GM23338 (cell line): Measurements from ENCODE around the gene PBX3. TPM values are rescaled to one million over a fixed set of nuclear protein-coding genes. Genes with fewer than 3 reads are reported as not detected.

Source experiments
- ATAC-seq: fragments of 200-7000 bp; cut with Tn5 transposase; 3 replicates; pipeline ENCODE4 v1.9.1; 2020
- DNase-seq: peaks from one replicate; pipeline ENCODE4 v3.0.0-alpha.2; 2015; ENCODE audit warnings: low spot score
- H2AFZ ChIP-seq: fragments of 200-600 bp; sonication (generic); 2 replicates; pipeline ENCODE4 v1.8.0; 2016; ENCODE audit warnings: antibody characterized with exemption, mild to moderate bottlenecking, moderate library complexity
- H3F3A ChIP-seq: fragments of 200-600 bp; sonication (generic); replicated peaks from 2 replicates; pipeline ENCODE4 v1.8.0; 2017; ENCODE audit warnings: antibody characterized with exemption, mixed run types, low read depth
- H3K27ac ChIP-seq: fragments of 200-600 bp; sonication (generic); 2 replicates; pipeline ENCODE4 v1.6.1; 2016; ENCODE audit warnings: low read depth
- H3K27me3 ChIP-seq: fragments of 200-600 bp; sonication (generic); 2 replicates; pipeline ENCODE4 v1.8.0; 2016; ENCODE audit warnings: mild to moderate bottlenecking, mixed run types, moderate library complexity; ENCODE audit not compliant: insufficient read depth
- H3K36me3 ChIP-seq: fragments of 200-600 bp; sonication (generic); 2 replicates; pipeline ENCODE4 v1.8.0; 2016; ENCODE audit warnings: mild to moderate bottlenecking; ENCODE audit not compliant: insufficient read depth
- H3K4me1 ChIP-seq: fragments of 200-600 bp; sonication (generic); 2 replicates; pipeline ENCODE4 v1.8.0; 2016; ENCODE audit warnings: mild to moderate bottlenecking, moderate library complexity; ENCODE audit not compliant: insufficient read depth
- H3K4me2 ChIP-seq: fragments of 200-600 bp; sonication (generic); 2 replicates; pipeline ENCODE4 v1.7.1; 2017; ENCODE audit warnings: mixed run types
- H3K4me3 ChIP-seq: fragments of 200-600 bp; sonication (generic); 2 replicates; pipeline ENCODE4 v1.6.1; 2016; ENCODE audit warnings: mixed run types
- H3K79me2 ChIP-seq: fragments of 200-600 bp; sonication (generic); replicated peaks from 2 replicates; pipeline ENCODE4 v1.8.0; 2017; ENCODE audit warnings: mild to moderate bottlenecking; ENCODE audit not compliant: insufficient read depth
- H3K9me2 ChIP-seq: fragments of 200-600 bp; sonication (generic); 2 replicates; pipeline ENCODE4 v1.8.0; 2017; ENCODE audit not compliant: insufficient read depth
- H4K20me1 ChIP-seq: fragments of 200-600 bp; sonication (generic); replicated peaks from 2 replicates; pipeline ENCODE4 v1.8.0; 2017; ENCODE audit warnings: mild to moderate bottlenecking; ENCODE audit not compliant: insufficient read depth
- H3K27ac Mint-ChIP-seq: 2 replicates; pipeline ENCODE4 v1.8.0; 2020; ENCODE audit warnings: inconsistent platforms, mild to moderate bottlenecking, moderate library complexity, mixed read lengths
- H3K27me3 Mint-ChIP-seq: 3 replicates; pipeline ENCODE4 v1.8.0; 2022; ENCODE audit warnings: low read depth, mild to moderate bottlenecking, moderate library complexity, mixed read lengths, inconsistent platforms; ENCODE audit not compliant: insufficient read depth, poor library complexity
- H3K36me3 Mint-ChIP-seq: 3 replicates; pipeline ENCODE4 v1.8.0; 2021; ENCODE audit warnings: low read depth, mild to moderate bottlenecking, inconsistent platforms, moderate library complexity, mixed read lengths
- H3K4me1 Mint-ChIP-seq: 3 replicates; pipeline ENCODE4 v1.8.0; 2020; ENCODE audit warnings: mild to moderate bottlenecking, inconsistent platforms, mixed read lengths
- H3K4me3 Mint-ChIP-seq: 3 replicates; pipeline ENCODE4 v1.8.0; 2021; ENCODE audit warnings: moderate library complexity, mild to moderate bottlenecking, inconsistent platforms, mixed read lengths
- H3K9me3 Mint-ChIP-seq: 3 replicates; pipeline ENCODE4 v1.8.0; 2020; ENCODE audit warnings: moderate library complexity, mild to moderate bottlenecking, inconsistent platforms, mixed read lengths
- CREB1 ChIP-seq: fragments of 250-450 bp; sonication (Bioruptor Pico); IDR thresholded peaks from 2 replicates; pipeline ENCODE4 v1.5.0; 2020; ENCODE audit warnings: low read depth, mild to moderate bottlenecking, moderate library complexity
- EZH2 ChIP-seq: fragments of 200-600 bp; sonication (generic); IDR thresholded peaks from one replicate; pipeline ENCODE4 v1.8.0; 2017; ENCODE audit warnings: antibody characterized with exemption, mild to moderate bottlenecking, low read depth; ENCODE audit not compliant: unreplicated experiment
- EZH2phosphoT487 ChIP-seq: fragments of 200-600 bp; sonication (generic); IDR thresholded peaks from one replicate; pipeline ENCODE4 v1.8.1; 2018; ENCODE audit warnings: antibody characterized with exemption; ENCODE audit not compliant: unreplicated experiment
- JUNB ChIP-seq: IDR thresholded peaks from one replicate; pipeline ENCODE4 v1.6.1; 2016; ENCODE audit warnings: antibody characterized with exemption; ENCODE audit not compliant: unreplicated experiment
- NANOG ChIP-seq: IDR thresholded peaks from 2 replicates; pipeline ENCODE4 v1.6.1; 2016; ENCODE audit warnings: antibody characterized with exemption, borderline replicate concordance
- POLR2AphosphoS5 ChIP-seq: IDR thresholded peaks from 2 replicates; pipeline ENCODE4 v1.6.1; 2016; ENCODE audit warnings: antibody characterized with exemption, low read depth
- STAT1 ChIP-seq: IDR thresholded peaks from one replicate; pipeline ENCODE4 v1.6.1; 2016; ENCODE audit warnings: antibody characterized with exemption; ENCODE audit not compliant: unreplicated experiment
- ZNF114 ChIP-seq: fragments of 250-450 bp; sonication (Bioruptor Pico); IDR thresholded peaks from 2 replicates; pipeline ENCODE4 v1.5.0; 2020; ENCODE audit warnings: mild to moderate bottlenecking, moderate library complexity
- ZNF331 ChIP-seq: fragments of 250-450 bp; sonication (Bioruptor Pico); IDR thresholded peaks from 2 replicates; pipeline ENCODE4 v1.5.0; 2020; ENCODE audit warnings: low read depth, mild to moderate bottlenecking, moderate library complexity
- polyA plus RNA-seq: library from polyadenylated mRNA; unstranded; fragments of >200 nt; fragmentation: Nextera tagmentation; extraction: Ambion mirVana; gene quantifications from 2 replicates; pipeline ENCODE4 v1.2.1, GENCODE V29; 2016
- total RNA-seq: library from RNA; depleted of rRNA; stranded (reverse); fragments of >200 nt; shearing (Covaris generic); gene quantifications from 2 replicates; pipeline ENCODE4 v1.2.3, GENCODE V29; 2014
- TF ChIP-seq, protein P1 (sequence below): IDR thresholded peaks from 2 replicates; pipeline ENCODE4 v1.6.1; 2016; ENCODE audit warnings: antibody characterized with exemption
- TF ChIP-seq, protein P2 (sequence below): fragments of 250-450 bp; sonication (Bioruptor Pico); IDR thresholded peaks from 2 replicates; pipeline ENCODE4 v1.5.0; 2020; ENCODE audit warnings: mild to moderate bottlenecking, moderate library complexity
- TF ChIP-seq, protein P3 (sequence below), 2 experiments: fragments of 200-600 bp in 1 of 2; sonication (generic) in 1 of 2; conservative IDR thresholded peaks; 2 replicates each; pipeline versions ENCODE4 v1.5.1 to v1.6.1; 2016 to 2017; ENCODE audit warnings: antibody characterized with exemption in 2 of 2, low read depth in 2 of 2, mild to moderate bottlenecking in 2 of 2, moderate library complexity in 1 of 2
- TF ChIP-seq, protein P4 (sequence below): IDR thresholded peaks from one replicate; pipeline ENCODE4 v1.6.1; 2018; ENCODE audit warnings: antibody characterized with exemption; ENCODE audit not compliant: unreplicated experiment

Gene PBX3
- total and polyA plus RNA-seq, 2 experiments from 2014 or later, result 28.9 to 50.5 TPM

DNA sequence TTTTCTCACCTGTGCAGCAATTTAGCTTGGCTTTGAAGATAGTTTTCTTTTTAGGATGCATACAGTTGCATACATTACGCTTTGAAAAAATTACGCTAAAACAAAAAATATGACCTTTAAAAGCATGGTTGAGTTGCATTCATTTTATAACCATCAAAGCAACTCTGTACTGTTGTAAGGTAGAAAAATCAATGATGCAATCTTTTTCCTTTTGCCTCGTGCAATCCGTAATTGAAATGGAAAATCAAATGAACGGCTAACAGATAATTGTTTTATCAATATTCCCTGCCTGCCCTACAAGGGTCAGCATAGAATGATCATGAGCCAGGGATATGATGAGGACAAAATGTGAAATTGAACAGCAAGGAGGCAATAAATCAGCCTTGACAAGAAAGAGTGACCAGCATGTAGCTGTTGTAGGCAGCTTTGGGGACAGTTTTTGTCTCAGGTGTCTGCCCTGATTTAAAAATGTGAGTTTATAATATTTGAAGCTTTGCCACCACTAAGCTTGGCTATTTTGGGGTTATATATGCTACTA is 98.2 kb downstream of the PBX3 start (continued):
- TF ChIP-seq ZNF331 (CRISPR knock-in tag) (no peak), EZH2phosphoT487 (no peak), JUNB (no peak), POLR2AphosphoS5 (no peak), EZH2 (no peak)

DNA sequence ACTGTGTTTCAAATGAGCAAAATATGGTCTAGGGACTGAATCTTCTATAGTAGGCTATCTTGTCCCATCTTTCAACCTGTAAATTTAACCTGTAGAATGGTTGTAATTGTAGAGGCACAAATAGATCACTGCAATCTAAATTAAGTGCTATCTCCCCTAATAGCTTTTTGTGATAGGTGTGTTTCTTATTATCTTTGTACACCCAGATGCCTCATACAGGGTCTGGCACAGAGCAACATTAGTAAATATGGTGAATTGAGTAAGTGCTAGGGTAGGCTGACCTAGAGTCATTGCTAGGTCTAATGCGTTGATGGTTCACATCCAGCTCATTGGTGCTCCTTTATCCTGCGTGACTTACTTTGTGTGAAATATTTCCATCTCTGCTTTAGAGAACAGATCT is 100.6 kb downstream of the PBX3 start:
- no peak overlapping the region for H3K4me2 ChIP-seq
- H3K27ac ChIP-seq, result no peak overlapping the region
- H3F3A ChIP-seq, result no peaks in the 10 kb centered on the region
- peaks cover 97% of the 10 kb centered on the region for H3K79me2 ChIP-seq
- no peak for DNase-seq
- Mint-ChIP-seq H3K4me3 (no peak overlapping the region), H3K36me3 (peaks cover 7% of the 10 kb centered on the region; the same call in 2 of the 3 replicates), H3K9me3 (peaks cover 6% of the 10 kb centered on the region; the same call in 2 of the 3 replicates), H3K27ac (no peak overlapping the region), H3K27me3 (no peaks in the 10 kb centered on the region), H3K4me1 (peaks cover 41% of the 10 kb centered on the region)
- H3K4me3 ChIP-seq, result no peak overlapping the region
- H4K20me1 ChIP-seq, result no peaks in the 10 kb centered on the region
- H3K9me2 ChIP-seq, result no peaks in the 10 kb centered on the region
- peaks cover 36% of the 10 kb centered on the region for H3K4me1 ChIP-seq
- ATAC-seq, result no peak
- H3K36me3 ChIP-seq, result no peaks in the 10 kb centered on the region
- H2AFZ ChIP-seq, result no peak overlapping the region
- no peaks in the 10 kb centered on the region for H3K27me3 ChIP-seq
- TF ChIP-seq NANOG (no peak), STAT1 (no peak), CREB1 (CRISPR knock-in tag) (no peak), ZNF114 (CRISPR knock-in tag) (no peak), POLR2AphosphoS5 (no peak), JUNB (no peak), EZH2 (no peak), ZNF331 (CRISPR knock-in tag) (no peak)
- TF ChIP-seq, protein P1, sequence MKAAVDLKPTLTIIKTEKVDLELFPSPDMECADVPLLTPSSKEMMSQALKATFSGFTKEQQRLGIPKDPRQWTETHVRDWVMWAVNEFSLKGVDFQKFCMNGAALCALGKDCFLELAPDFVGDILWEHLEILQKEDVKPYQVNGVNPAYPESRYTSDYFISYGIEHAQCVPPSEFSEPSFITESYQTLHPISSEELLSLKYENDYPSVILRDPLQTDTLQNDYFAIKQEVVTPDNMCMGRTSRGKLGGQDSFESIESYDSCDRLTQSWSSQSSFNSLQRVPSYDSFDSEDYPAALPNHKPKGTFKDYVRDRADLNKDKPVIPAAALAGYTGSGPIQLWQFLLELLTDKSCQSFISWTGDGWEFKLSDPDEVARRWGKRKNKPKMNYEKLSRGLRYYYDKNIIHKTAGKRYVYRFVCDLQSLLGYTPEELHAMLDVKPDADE, result no peak
- TF ChIP-seq, protein P2, sequence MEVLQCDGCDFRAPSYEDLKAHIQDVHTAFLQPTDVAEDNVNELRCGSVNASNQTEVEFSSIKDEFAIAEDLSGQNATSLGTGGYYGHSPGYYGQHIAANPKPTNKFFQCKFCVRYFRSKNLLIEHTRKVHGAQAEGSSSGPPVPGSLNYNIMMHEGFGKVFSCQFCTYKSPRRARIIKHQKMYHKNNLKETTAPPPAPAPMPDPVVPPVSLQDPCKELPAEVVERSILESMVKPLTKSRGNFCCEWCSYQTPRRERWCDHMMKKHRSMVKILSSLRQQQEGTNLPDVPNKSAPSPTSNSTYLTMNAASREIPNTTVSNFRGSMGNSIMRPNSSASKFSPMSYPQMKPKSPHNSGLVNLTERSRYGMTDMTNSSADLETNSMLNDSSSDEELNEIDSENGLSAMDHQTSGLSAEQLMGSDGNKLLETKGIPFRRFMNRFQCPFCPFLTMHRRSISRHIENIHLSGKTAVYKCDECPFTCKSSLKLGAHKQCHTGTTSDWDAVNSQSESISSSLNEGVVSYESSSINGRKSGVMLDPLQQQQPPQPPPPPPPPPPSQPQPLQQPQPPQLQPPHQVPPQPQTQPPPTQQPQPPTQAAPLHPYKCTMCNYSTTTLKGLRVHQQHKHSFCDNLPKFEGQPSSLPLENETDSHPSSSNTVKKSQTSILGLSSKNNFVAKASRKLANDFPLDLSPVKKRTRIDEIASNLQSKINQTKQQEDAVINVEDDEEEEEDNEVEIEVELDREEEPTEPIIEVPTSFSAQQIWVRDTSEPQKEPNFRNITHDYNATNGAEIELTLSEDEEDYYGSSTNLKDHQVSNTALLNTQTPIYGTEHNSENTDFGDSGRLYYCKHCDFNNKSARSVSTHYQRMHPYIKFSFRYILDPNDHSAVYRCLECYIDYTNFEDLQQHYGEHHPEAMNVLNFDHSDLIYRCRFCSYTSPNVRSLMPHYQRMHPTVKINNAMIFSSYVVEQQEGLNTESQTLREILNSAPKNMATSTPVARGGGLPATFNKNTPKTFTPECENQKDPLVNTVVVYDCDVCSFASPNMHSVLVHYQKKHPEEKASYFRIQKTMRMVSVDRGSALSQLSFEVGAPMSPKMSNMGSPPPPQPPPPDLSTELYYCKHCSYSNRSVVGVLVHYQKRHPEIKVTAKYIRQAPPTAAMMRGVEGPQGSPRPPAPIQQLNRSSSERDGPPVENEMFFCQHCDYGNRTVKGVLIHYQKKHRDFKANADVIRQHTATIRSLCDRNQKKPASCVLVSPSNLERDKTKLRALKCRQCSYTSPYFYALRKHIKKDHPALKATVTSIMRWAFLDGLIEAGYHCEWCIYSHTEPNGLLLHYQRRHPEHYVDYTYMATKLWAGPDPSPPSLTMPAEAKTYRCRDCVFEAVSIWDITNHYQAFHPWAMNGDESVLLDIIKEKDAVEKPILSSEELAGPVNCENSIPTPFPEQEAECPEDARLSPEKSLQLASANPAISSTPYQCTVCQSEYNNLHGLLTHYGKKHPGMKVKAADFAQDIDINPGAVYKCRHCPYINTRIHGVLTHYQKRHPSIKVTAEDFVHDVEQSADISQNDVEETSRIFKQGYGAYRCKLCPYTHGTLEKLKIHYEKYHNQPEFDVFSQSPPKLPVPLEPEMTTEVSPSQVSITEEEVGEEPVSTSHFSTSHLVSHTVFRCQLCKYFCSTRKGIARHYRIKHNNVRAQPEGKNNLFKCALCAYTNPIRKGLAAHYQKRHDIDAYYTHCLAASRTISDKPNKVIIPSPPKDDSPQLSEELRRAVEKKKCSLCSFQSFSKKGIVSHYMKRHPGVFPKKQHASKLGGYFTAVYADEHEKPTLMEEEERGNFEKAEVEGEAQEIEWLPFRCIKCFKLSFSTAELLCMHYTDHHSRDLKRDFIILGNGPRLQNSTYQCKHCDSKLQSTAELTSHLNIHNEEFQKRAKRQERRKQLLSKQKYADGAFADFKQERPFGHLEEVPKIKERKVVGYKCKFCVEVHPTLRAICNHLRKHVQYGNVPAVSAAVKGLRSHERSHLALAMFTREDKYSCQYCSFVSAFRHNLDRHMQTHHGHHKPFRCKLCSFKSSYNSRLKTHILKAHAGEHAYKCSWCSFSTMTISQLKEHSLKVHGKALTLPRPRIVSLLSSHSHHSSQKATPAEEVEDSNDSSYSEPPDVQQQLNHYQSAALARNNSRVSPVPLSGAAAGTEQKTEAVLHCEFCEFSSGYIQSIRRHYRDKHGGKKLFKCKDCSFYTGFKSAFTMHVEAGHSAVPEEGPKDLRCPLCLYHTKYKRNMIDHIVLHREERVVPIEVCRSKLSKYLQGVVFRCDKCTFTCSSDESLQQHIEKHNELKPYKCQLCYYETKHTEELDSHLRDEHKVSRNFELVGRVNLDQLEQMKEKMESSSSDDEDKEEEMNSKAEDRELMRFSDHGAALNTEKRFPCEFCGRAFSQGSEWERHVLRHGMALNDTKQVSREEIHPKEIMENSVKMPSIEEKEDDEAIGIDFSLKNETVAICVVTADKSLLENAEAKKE (CRISPR knock-in tag), result no peak
- TF ChIP-seq, protein P3, sequence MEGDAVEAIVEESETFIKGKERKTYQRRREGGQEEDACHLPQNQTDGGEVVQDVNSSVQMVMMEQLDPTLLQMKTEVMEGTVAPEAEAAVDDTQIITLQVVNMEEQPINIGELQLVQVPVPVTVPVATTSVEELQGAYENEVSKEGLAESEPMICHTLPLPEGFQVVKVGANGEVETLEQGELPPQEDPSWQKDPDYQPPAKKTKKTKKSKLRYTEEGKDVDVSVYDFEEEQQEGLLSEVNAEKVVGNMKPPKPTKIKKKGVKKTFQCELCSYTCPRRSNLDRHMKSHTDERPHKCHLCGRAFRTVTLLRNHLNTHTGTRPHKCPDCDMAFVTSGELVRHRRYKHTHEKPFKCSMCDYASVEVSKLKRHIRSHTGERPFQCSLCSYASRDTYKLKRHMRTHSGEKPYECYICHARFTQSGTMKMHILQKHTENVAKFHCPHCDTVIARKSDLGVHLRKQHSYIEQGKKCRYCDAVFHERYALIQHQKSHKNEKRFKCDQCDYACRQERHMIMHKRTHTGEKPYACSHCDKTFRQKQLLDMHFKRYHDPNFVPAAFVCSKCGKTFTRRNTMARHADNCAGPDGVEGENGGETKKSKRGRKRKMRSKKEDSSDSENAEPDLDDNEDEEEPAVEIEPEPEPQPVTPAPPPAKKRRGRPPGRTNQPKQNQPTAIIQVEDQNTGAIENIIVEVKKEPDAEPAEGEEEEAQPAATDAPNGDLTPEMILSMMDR (conservative IDR thresholded peaks at IDR 0.05; ENCODE audit: low read depth in 2 of 2), result no peak
- TF ChIP-seq, protein P4, sequence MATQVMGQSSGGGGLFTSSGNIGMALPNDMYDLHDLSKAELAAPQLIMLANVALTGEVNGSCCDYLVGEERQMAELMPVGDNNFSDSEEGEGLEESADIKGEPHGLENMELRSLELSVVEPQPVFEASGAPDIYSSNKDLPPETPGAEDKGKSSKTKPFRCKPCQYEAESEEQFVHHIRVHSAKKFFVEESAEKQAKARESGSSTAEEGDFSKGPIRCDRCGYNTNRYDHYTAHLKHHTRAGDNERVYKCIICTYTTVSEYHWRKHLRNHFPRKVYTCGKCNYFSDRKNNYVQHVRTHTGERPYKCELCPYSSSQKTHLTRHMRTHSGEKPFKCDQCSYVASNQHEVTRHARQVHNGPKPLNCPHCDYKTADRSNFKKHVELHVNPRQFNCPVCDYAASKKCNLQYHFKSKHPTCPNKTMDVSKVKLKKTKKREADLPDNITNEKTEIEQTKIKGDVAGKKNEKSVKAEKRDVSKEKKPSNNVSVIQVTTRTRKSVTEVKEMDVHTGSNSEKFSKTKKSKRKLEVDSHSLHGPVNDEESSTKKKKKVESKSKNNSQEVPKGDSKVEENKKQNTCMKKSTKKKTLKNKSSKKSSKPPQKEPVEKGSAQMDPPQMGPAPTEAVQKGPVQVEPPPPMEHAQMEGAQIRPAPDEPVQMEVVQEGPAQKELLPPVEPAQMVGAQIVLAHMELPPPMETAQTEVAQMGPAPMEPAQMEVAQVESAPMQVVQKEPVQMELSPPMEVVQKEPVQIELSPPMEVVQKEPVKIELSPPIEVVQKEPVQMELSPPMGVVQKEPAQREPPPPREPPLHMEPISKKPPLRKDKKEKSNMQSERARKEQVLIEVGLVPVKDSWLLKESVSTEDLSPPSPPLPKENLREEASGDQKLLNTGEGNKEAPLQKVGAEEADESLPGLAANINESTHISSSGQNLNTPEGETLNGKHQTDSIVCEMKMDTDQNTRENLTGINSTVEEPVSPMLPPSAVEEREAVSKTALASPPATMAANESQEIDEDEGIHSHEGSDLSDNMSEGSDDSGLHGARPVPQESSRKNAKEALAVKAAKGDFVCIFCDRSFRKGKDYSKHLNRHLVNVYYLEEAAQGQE, result no peak
